ENCODE measurements around the gene DCAKD.

GRCh38 chr17:45016237-45016636 is 35.2 kb downstream of the DCAKD start:
- no peak for TF ChIP-seq CTCF (IDR thresholded peaks at IDR 0.05; ENCODE audit: low read depth, low read length, poor library complexity, severe bottlenecking)
- no peak for TF ChIP-seq EZH2phosphoT487 (IDR thresholded peaks at IDR 0.05; ENCODE audit: borderline replicate concordance, low read length)

Data from DOHH2 (cell line).